Body of pancreas (tissue), 4 donors: ENCODE data around the gene MPDZ. TPM values are rescaled to one million over a fixed set of nuclear protein-coding genes. Genes with fewer than 3 reads are reported as not detected.

Experiments used
- ATAC-seq: fragments of 150-250 bp; one replicate; pipeline ENCODE4 v1.9.1; 2016
- DNase-seq, 4 donors: peaks; one replicate each; pipeline ENCODE4 v3.0.0-alpha.2; 2019
- H3K27ac ChIP-seq, 4 donors: fragments of 200-600 bp; sonication (generic); 1 replicate in 3 of 4; 2 replicates in 1 of 4; pipeline versions ENCODE4 v1.5.1 to v1.6.1; 2016 to 2019; ENCODE audit warnings: mild to moderate bottlenecking in 1 of 4, mixed read lengths in 1 of 4, moderate library complexity in 1 of 4
- H3K27me3 ChIP-seq, 2 donors: fragments of 200-600 bp; sonication (generic); one replicate each; pipeline ENCODE4 v1.6.0; 2016; ENCODE audit warnings: mild to moderate bottlenecking in 1 of 2
- H3K36me3 ChIP-seq, 2 donors: fragments of 200-600 bp; sonication (generic); replicated peaks in 1 of 2; 2 replicates each; pipeline ENCODE4 v1.5.1; 2016; ENCODE audit warnings: low read depth in 2 of 2; ENCODE audit not compliant: insufficient read depth in 1 of 2
- H3K4me1 ChIP-seq: fragments of 200-600 bp; sonication (generic); one replicate; pipeline ENCODE4 v1.6.0; 2016
- H3K4me3 ChIP-seq, 2 donors: fragments of 200-600 bp; sonication (generic); 1 replicate in 1 of 2; 2 replicates in 1 of 2; pipeline ENCODE4 v1.5.1; 2016 to 2019
- H3K9me3 ChIP-seq, 3 donors: fragments of 200-600 bp; sonication (generic); 1 replicate in 2 of 3; 2 replicates in 1 of 3; pipeline ENCODE4 v1.5.1; 2016
- POLR2A ChIP-seq, 3 donors: fragments of 450-650 bp; IDR thresholded peaks; one replicate each; pipeline ENCODE4 v1.6.1; 2016; ENCODE audit warnings: antibody characterized with exemption in 3 of 3, mild to moderate bottlenecking in 2 of 3
- WGBS, 2 donors: methylation state at CpG; one replicate each; pipeline ENCODE4 v1.1.5; 2017; 5-methylcytosine and 5-hydroxymethylcytosine counted together
- intact Hi-C: fragments of 100-400 bp; cut with DNase I; formaldehyde crosslinking; loops from one replicate; pipeline ENCODE4 v1.15.1; 2023
- total RNA-seq, 2 donors: library from RNA; depleted of rRNA; stranded (reverse); fragments of >200 nt; gene quantifications; one replicate each; pipeline ENCODE4 v1.1.0, GENCODE V29; 2016
- TF ChIP-seq, protein P1 (sequence below), 7 experiments: fragments of 450-650 bp in 4 of 7; fragments of 200-600 bp in 3 of 7; sonication (generic) in 3 of 7; IDR thresholded peaks; one replicate each; pipeline ENCODE4 v1.5.1; 2016 to 2019; ENCODE audit warnings: antibody characterized with exemption in 7 of 7

MPDZ gene
- total RNA-seq, 2 donors from 2014 or later, result 12.5 to 17.1 TPM

DNA sequence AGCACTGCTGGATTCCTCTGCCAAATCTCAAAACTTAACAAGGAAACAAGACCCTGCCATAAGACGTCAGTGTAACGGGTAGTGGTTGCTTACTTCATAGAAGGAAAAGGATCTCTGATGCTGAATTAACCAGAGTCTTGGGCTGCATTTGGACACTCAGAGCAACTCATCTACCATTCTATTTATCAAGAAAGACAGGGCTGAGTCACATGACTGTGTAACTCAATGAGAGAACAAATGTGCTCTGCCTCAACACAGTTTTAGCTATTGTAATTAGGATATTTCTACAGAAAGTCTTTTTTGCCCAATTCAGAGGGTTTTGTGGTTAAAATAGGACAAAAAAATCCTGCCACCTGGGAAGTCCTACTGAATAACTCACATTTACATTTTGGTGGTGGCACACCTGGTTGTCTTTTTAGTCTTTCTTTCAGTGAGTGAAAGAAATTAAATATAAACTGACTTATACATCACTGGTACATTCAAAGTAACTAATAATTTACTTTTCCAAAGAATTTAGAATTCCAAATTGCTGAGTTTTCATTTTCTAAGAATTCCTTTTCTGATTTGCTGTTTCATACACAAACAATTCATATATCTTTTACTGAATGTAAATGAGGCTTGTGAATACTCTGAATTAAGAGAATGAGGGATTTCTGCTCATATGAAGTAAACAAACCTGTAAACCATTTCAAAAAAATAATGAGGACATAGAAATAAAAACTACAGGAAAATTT lies 104.4 kb downstream of the MPDZ start:
- Histone ChIP-seq H3K4me1 (no peaks in the 10 kb centered on the region), H3K4me3 (no peak overlapping the region), H3K27me3 (no peaks in the 10 kb centered on the region), H3K9me3 (no peaks in the 10 kb centered on the region), H3K36me3 (no peaks in the 10 kb centered on the region), H3K27ac (no peak overlapping the region)
- no peak for TF ChIP-seq POLR2A (IDR thresholded peaks at IDR 0.05)
- TF ChIP-seq, protein P1, sequence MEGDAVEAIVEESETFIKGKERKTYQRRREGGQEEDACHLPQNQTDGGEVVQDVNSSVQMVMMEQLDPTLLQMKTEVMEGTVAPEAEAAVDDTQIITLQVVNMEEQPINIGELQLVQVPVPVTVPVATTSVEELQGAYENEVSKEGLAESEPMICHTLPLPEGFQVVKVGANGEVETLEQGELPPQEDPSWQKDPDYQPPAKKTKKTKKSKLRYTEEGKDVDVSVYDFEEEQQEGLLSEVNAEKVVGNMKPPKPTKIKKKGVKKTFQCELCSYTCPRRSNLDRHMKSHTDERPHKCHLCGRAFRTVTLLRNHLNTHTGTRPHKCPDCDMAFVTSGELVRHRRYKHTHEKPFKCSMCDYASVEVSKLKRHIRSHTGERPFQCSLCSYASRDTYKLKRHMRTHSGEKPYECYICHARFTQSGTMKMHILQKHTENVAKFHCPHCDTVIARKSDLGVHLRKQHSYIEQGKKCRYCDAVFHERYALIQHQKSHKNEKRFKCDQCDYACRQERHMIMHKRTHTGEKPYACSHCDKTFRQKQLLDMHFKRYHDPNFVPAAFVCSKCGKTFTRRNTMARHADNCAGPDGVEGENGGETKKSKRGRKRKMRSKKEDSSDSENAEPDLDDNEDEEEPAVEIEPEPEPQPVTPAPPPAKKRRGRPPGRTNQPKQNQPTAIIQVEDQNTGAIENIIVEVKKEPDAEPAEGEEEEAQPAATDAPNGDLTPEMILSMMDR (IDR thresholded peaks at IDR 0.05), result no peak
- 93 to 97% methylated on average over 2 of the region's 2 CpGs for WGBS, 2 donors
- ATAC-seq, result no peak
- intact Hi-C loops, result no loop called here
- no peak for DNase-seq

DNA sequence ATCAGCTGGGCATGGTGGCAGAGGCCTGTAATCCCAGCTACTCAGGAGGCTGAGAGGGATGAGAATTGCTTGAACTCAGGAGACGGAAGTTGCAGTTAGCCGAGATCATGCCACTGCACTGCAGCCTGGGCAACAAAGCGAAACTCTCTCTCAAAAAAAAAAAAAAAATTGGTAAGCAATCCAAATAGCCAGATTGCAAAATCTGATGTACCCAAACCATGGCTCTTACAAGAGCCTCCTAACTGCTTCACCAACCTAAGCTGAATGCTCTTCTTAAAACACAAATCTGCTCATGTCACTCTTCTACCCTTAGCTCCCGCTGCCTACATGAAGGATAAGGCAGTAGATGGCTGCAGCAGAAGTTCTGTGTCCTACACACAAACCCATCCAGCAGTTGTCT lies 105.9 kb downstream of the MPDZ start:
- ATAC-seq (no peak), DNase-seq (no peak)
- 93 to 100% methylated on average over 4 of the region's 4 CpGs for WGBS, 2 donors
- TF ChIP-seq, protein P1 (IDR thresholded peaks at IDR 0.05), result no peak
- no peak for TF ChIP-seq POLR2A (IDR thresholded peaks at IDR 0.05)
- no peak overlapping the region for H3K27ac ChIP-seq
- H3K36me3 ChIP-seq, result no peaks in the 10 kb centered on the region
- H3K9me3 ChIP-seq, result no peaks in the 10 kb centered on the region
- intact Hi-C loops, result no loop called here
- no peaks in the 10 kb centered on the region for H3K27me3 ChIP-seq
- no peaks in the 10 kb centered on the region for H3K4me1 ChIP-seq
- H3K4me3 ChIP-seq, result no peak overlapping the region

DNA sequence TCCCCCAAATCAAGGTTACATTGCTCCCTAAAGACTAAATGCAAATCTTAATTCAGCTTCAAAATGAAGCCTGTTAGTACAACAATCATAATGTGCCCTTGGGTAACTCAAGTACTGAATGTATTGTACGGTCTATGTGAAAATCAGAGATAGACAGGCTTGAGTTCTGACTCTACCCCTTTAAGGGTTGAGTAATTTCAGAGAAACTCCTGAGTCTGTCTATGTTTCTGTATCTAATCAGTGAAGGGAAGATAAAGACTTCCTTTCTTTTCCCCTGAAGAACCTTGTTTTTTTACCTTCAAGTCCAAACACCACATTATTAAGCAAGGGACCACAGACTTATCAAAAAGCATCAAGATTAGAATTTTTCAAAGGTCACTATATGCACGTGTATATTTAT lies 108.2 kb downstream of the MPDZ start:
- 65 to 67% methylated on average over 2 of the region's 2 CpGs for WGBS, 2 donors
- ATAC-seq (no peak), DNase-seq (no peak)
- Histone ChIP-seq H3K4me3 (no peak overlapping the region), H3K27ac (no peak overlapping the region), H3K4me1 (no peaks in the 10 kb centered on the region), H3K36me3 (no peaks in the 10 kb centered on the region), H3K9me3 (no peaks in the 10 kb centered on the region), H3K27me3 (no peaks in the 10 kb centered on the region)
- no peak for TF ChIP-seq POLR2A (IDR thresholded peaks at IDR 0.05)
- TF ChIP-seq, protein P1 (IDR thresholded peaks at IDR 0.05), result no peak
- intact Hi-C loops, result no loop called here

GRCh38 chr9:13166996-13167395 lies 112.5 kb downstream of the MPDZ start:
- 91 to 92% methylated on average over 2 of the region's 2 CpGs for WGBS, 2 donors
- intact Hi-C loops, result no loop called here
- ATAC-seq (no peak), DNase-seq (no peak)
- Histone ChIP-seq H3K4me1 (no peaks in the 10 kb centered on the region), H3K36me3 (no peaks in the 10 kb centered on the region), H3K27ac (no peak overlapping the region), H3K9me3 (no peaks in the 10 kb centered on the region), H3K4me3 (no peak overlapping the region), H3K27me3 (no peaks in the 10 kb centered on the region)
- TF ChIP-seq, protein P1 (IDR thresholded peaks at IDR 0.05), result no peak
- TF ChIP-seq POLR2A (IDR thresholded peaks at IDR 0.05), result no peak

DNA sequence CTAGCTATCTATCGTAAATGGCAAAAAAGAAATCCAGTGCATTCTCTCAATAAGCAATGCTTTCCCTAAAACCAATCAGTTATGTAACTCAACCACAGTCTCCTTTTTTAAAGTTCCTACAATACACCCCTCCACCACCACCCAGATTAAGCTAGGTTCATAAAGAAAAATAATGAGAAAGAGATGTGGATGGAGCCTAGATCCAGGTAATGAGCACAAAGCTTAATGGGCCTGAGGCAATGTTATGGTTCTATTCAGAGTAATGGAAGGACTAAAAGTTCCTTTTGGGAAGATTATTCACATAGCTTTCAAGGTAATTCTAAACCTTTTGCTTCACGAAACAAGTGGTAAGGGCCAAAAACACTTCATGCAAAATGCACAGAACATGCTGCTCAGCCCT lies 113.5 kb downstream of the MPDZ start:
- ATAC-seq, result no peak

More for the DNA sequence above, 113.5 kb downstream of the MPDZ start:
- TF ChIP-seq, protein P1 (IDR thresholded peaks at IDR 0.05), result no peak
- TF ChIP-seq POLR2A (IDR thresholded peaks at IDR 0.05), result no peak
- DNase-seq, result no peak
- Histone ChIP-seq H3K27ac (no peak overlapping the region), H3K4me3 (no peak overlapping the region), H3K36me3 (no peaks in the 10 kb centered on the region), H3K9me3 (no peaks in the 10 kb centered on the region), H3K4me1 (no peaks in the 10 kb centered on the region), H3K27me3 (no peaks in the 10 kb centered on the region)
- intact Hi-C loops, result no loop called here
- 88 to 90% methylated on average over 2 of the region's 2 CpGs for WGBS, 2 donors
